Measurements from ENCODE around the gene SMIM7.

Gene SMIM7

GRCh38 chr19:16659832-16660708 lies at the start of gene SMIM7:
SMIM7 (minus strand) TSS chr19:16660144; CDS start chr19:16660110, 34 bp downstream.
- peaks cover 46% of the 10 kb centered on the region for H4K20me1 ChIP-seq
- peaks cover 69% of the 10 kb centered on the region for H3K4me1 ChIP-seq
- no peaks in the 10 kb centered on the region for H3K27me3 ChIP-seq
- H3K36me3 ChIP-seq = peaks cover 41% of the 10 kb centered on the region
- H3K4me3 ChIP-seq = peak within 1 kb of the TSS; percentile 78
- peak within 1 kb of the TSS; percentile 85 for H3K9ac ChIP-seq
- TF ChIP-seq Cebpa-rat (IDR thresholded peaks at IDR 0.05) = no peak
- no peaks in the 10 kb centered on the region for H3K9me3 ChIP-seq
- peak within 1 kb of the TSS; percentile 100 for H3K4me2 ChIP-seq
- H3K27ac ChIP-seq = peak within 1 kb of the TSS; percentile 82

- Histone ChIP-seq H3K4me1 (no peaks in the 10 kb centered on the region), H3K27ac (no peak overlapping the region), H3K4me2 (no peak overlapping the region), H3K9me3 (no peaks in the 10 kb centered on the region), H3K36me3 (no peaks in the 10 kb centered on the region), H4K20me1 (no peaks in the 10 kb centered on the region), H3K27me3 (no peaks in the 10 kb centered on the region), H3K9ac (no peak overlapping the region), H3K4me3 (no peak overlapping the region)
- TF ChIP-seq Cebpa-rat (IDR thresholded peaks at IDR 0.05) = no peak
Measured at GRCh38 chr19:16703677-16704076, 43.7 kb upstream of the SMIM7 start.

- TF ChIP-seq Cebpa-rat (IDR thresholded peaks at IDR 0.05) = no peak
Measured at GRCh38 chr19:16702123-16702522, 42.2 kb upstream of the SMIM7 start.

GRCh38 chr19:16698914-16699313 lies 39.0 kb upstream of the SMIM7 start:
- Histone ChIP-seq H3K36me3 (no peaks in the 10 kb centered on the region), H3K4me3 (no peak overlapping the region), H3K27ac (no peak overlapping the region), H3K4me1 (no peaks in the 10 kb centered on the region), H3K27me3 (no peaks in the 10 kb centered on the region), H3K9ac (no peak overlapping the region), H3K9me3 (no peaks in the 10 kb centered on the region), H4K20me1 (no peaks in the 10 kb centered on the region), H3K4me2 (no peak overlapping the region)
- TF ChIP-seq Cebpa-rat (IDR thresholded peaks at IDR 0.05) = no peak

More at GRCh38 chr19:16702123-16702522, 42.2 kb upstream of the SMIM7 start:
- H3K9ac ChIP-seq = no peak overlapping the region
- no peak overlapping the region for H3K4me2 ChIP-seq
- no peaks in the 10 kb centered on the region for H3K4me1 ChIP-seq
- H3K27ac ChIP-seq = no peak overlapping the region
- no peaks in the 10 kb centered on the region for H4K20me1 ChIP-seq
- H3K27me3 ChIP-seq = no peaks in the 10 kb centered on the region
- no peaks in the 10 kb centered on the region for H3K9me3 ChIP-seq
- H3K4me3 ChIP-seq = no peak overlapping the region
- no peaks in the 10 kb centered on the region for H3K36me3 ChIP-seq

- Histone ChIP-seq H4K20me1 (no peaks in the 10 kb centered on the region), H3K4me1 (peaks cover 9% of the 10 kb centered on the region; the same call in 1 of the 2 replicates), H3K36me3 (peaks cover under 1% of the 10 kb centered on the region), H3K9me3 (no peaks in the 10 kb centered on the region), H3K27me3 (no peaks in the 10 kb centered on the region), H3K4me2 (no peak overlapping the region), H3K27ac (no peak overlapping the region), H3K9ac (no peak overlapping the region), H3K4me3 (no peak overlapping the region)
- TF ChIP-seq Cebpa-rat (IDR thresholded peaks at IDR 0.05) = no peak
Measured at GRCh38 chr19:16688084-16688483, 28.1 kb upstream of the SMIM7 start.

- Histone ChIP-seq H3K4me3 (no peak overlapping the region), H3K4me2 (no peak overlapping the region), H4K20me1 (no peaks in the 10 kb centered on the region), H3K9me3 (peaks cover 27% of the 10 kb centered on the region), H3K9ac (no peak overlapping the region), H3K27ac (no peak overlapping the region), H3K4me1 (peaks cover 9% of the 10 kb centered on the region; the same call in 1 of the 2 replicates), H3K36me3 (peaks cover 38% of the 10 kb centered on the region), H3K27me3 (no peaks in the 10 kb centered on the region)
- TF ChIP-seq Cebpa-rat (IDR thresholded peaks at IDR 0.05) = no peak
Measured at GRCh38 chr19:16684216-16684615, 24.3 kb upstream of the SMIM7 start.

GRCh38 chr19:16682539-16682938 lies 22.6 kb upstream of the SMIM7 start:
- Histone ChIP-seq H3K9ac (no peak overlapping the region), H3K4me3 (no peak overlapping the region), H3K27ac (no peak overlapping the region), H3K9me3 (peaks cover 27% of the 10 kb centered on the region), H3K4me2 (no peak overlapping the region), H3K27me3 (no peaks in the 10 kb centered on the region), H3K36me3 (peaks cover 40% of the 10 kb centered on the region), H3K4me1 (peaks cover 9% of the 10 kb centered on the region; the same call in 1 of the 2 replicates), H4K20me1 (no peaks in the 10 kb centered on the region)
- no peak for TF ChIP-seq Cebpa-rat (IDR thresholded peaks at IDR 0.05)

GRCh38 chr19:16679811-16680210 lies 19.9 kb upstream of the SMIM7 start:
- no peak overlapping the region for H3K27ac ChIP-seq
- no peak for TF ChIP-seq Cebpa-rat (IDR thresholded peaks at IDR 0.05)
- no peak overlapping the region for H3K9ac ChIP-seq
- peaks cover 9% of the 10 kb centered on the region; the same call in 1 of the 2 replicates for H3K4me1 ChIP-seq
- peaks cover 41% of the 10 kb centered on the region for H3K36me3 ChIP-seq
- H4K20me1 ChIP-seq = no peaks in the 10 kb centered on the region
- no peak overlapping the region for H3K4me2 ChIP-seq
- no peak overlapping the region for H3K4me3 ChIP-seq
- H3K27me3 ChIP-seq = no peaks in the 10 kb centered on the region
- peaks cover 27% of the 10 kb centered on the region for H3K9me3 ChIP-seq

GRCh38 chr19:16678498-16678897 lies 18.6 kb upstream of the SMIM7 start:
- H3K27ac ChIP-seq = no peak overlapping the region
- TF ChIP-seq Cebpa-rat (IDR thresholded peaks at IDR 0.05) = no peak
- H3K36me3 ChIP-seq = peaks cover 41% of the 10 kb centered on the region
- no peak overlapping the region for H3K4me3 ChIP-seq
- H3K4me1 ChIP-seq = no peaks in the 10 kb centered on the region
- no peaks in the 10 kb centered on the region for H4K20me1 ChIP-seq
- no peak overlapping the region for H3K4me2 ChIP-seq
- H3K9ac ChIP-seq = no peak overlapping the region
- no peaks in the 10 kb centered on the region for H3K27me3 ChIP-seq
- H3K9me3 ChIP-seq = peaks cover 27% of the 10 kb centered on the region

GRCh38 chr19:16677055-16677454 lies 17.1 kb upstream of the SMIM7 start:
- H3K36me3 ChIP-seq = peaks cover 30% of the 10 kb centered on the region
- no peak overlapping the region for H3K4me2 ChIP-seq
- no peak for TF ChIP-seq Cebpa-rat (IDR thresholded peaks at IDR 0.05)
- H3K9ac ChIP-seq = no peak overlapping the region
- no peaks in the 10 kb centered on the region for H4K20me1 ChIP-seq
- no peak overlapping the region for H3K4me3 ChIP-seq
- no peaks in the 10 kb centered on the region for H3K4me1 ChIP-seq
- H3K9me3 ChIP-seq = peaks cover 25% of the 10 kb centered on the region
- H3K27ac ChIP-seq = no peak overlapping the region
- H3K27me3 ChIP-seq = no peaks in the 10 kb centered on the region

All from BLaER1 (cell line).